H9 (cell line): ENCODE measurements around the gene TMEM92. TPM values are rescaled to one million over a fixed set of nuclear protein-coding genes. Genes with fewer than 3 reads are reported as not detected.

Source experiments
- DNase-seq: peaks from one replicate; pipeline ENCODE4 v3.0.0-alpha.2; 2017
- H2AFZ ChIP-seq: one replicate; pipeline ENCODE4 v1.6.1; 2013; ENCODE audit warnings: mild to moderate bottlenecking, low read length, control low read depth, moderate library complexity
- H2AK5ac ChIP-seq: 2 replicates; pipeline ENCODE4 v1.6.1; 2013; ENCODE audit warnings: low read length, control low read depth, mixed read lengths; ENCODE audit not compliant: insufficient read length
- H2BK120ac ChIP-seq: one replicate; pipeline ENCODE4 v1.6.1; 2013; ENCODE audit warnings: low read depth, mild to moderate bottlenecking, low read length, control low read depth, inconsistent platforms; ENCODE audit not compliant: poor library complexity, severe bottlenecking
- H2BK12ac ChIP-seq: 2 replicates; pipeline ENCODE4 v1.6.1; 2013; ENCODE audit warnings: low read length, control low read depth, mixed read lengths, low read depth; ENCODE audit not compliant: insufficient read length
- H2BK15ac ChIP-seq: 2 replicates; pipeline ENCODE4 v1.6.1; 2013; ENCODE audit warnings: low read depth, low read length, control low read depth
- H2BK20ac ChIP-seq: one replicate; pipeline ENCODE4 v1.6.1; 2013; ENCODE audit warnings: low read depth, mild to moderate bottlenecking, low read length, control low read depth, inconsistent platforms; ENCODE audit not compliant: poor library complexity, severe bottlenecking
- H2BK5ac ChIP-seq: 2 replicates; pipeline ENCODE4 v1.6.1; 2013; ENCODE audit warnings: low read length, control low read depth, mixed read lengths; ENCODE audit not compliant: insufficient read length
- H3K14ac ChIP-seq: 2 replicates; pipeline ENCODE4 v1.6.1; 2013; ENCODE audit warnings: low read length, control low read depth; ENCODE audit not compliant: insufficient read depth
- H3K18ac ChIP-seq: 2 replicates; pipeline ENCODE4 v1.6.1; 2013; ENCODE audit warnings: low read depth, mild to moderate bottlenecking, mixed read lengths, low read length, control low read depth; ENCODE audit not compliant: insufficient read length
- H3K23ac ChIP-seq: 2 replicates; pipeline ENCODE4 v1.6.1; 2013; ENCODE audit warnings: low read length, control low read depth, mixed read lengths, low read depth; ENCODE audit not compliant: insufficient read length
- H3K23me2 ChIP-seq: 2 replicates; pipeline ENCODE4 v1.6.1; 2013; ENCODE audit warnings: low read depth, mild to moderate bottlenecking, mixed read lengths, low read length, control low read depth; ENCODE audit not compliant: insufficient read length, poor library complexity, severe bottlenecking
- H3K27ac ChIP-seq: 2 replicates; pipeline ENCODE4 v1.5.1; 2013; ENCODE audit warnings: low read length, control low read depth, mixed read lengths, low read depth; ENCODE audit not compliant: insufficient read length
- H3K27me3 ChIP-seq: 2 replicates; pipeline ENCODE4 v1.6.1; 2013; ENCODE audit warnings: low read length, control low read depth, inconsistent platforms; ENCODE audit not compliant: insufficient read depth
- H3K4ac ChIP-seq: 2 replicates; pipeline ENCODE4 v1.6.1; 2013; ENCODE audit warnings: low read depth, mild to moderate bottlenecking, control low read depth, inconsistent platforms, low read length, moderate library complexity
- H3K4me1 ChIP-seq: 2 replicates; pipeline ENCODE4 v1.6.1; 2013; ENCODE audit warnings: low read length, control low read depth, inconsistent platforms; ENCODE audit not compliant: insufficient read depth
- H3K4me2 ChIP-seq: 2 replicates; pipeline ENCODE4 v1.6.1; 2013; ENCODE audit warnings: low read length, control low read depth, mixed read lengths; ENCODE audit not compliant: insufficient read length, insufficient read depth
- H3K56ac ChIP-seq: 2 replicates; pipeline ENCODE4 v1.6.1; 2013; ENCODE audit warnings: low read depth, mild to moderate bottlenecking, mixed read lengths, low read length, control low read depth; ENCODE audit not compliant: insufficient read length
- H3K79me1 ChIP-seq: 2 replicates; pipeline ENCODE4 v1.6.1; 2013; ENCODE audit warnings: low read depth, mild to moderate bottlenecking, moderate library complexity, low read length, control low read depth, inconsistent platforms; ENCODE audit not compliant: insufficient read depth, poor library complexity, severe bottlenecking
- H3K79me2 ChIP-seq: 2 replicates; pipeline ENCODE4 v1.6.1; 2013; ENCODE audit warnings: low read length, control low read depth, inconsistent platforms; ENCODE audit not compliant: insufficient read depth
- H3K9ac ChIP-seq: 2 replicates; pipeline ENCODE4 v1.6.1; 2013; ENCODE audit warnings: low read length, control low read depth, mixed read lengths; ENCODE audit not compliant: insufficient read length; ENCODE audit errors: extremely low read depth
- H3K9me3 ChIP-seq: one replicate; pipeline ENCODE4 v1.6.1; 2013; ENCODE audit warnings: low read depth, low read length, inconsistent platforms; ENCODE audit not compliant: control insufficient read depth
- H3T11ph ChIP-seq: one replicate; pipeline ENCODE4 v1.6.1; 2013; ENCODE audit warnings: mild to moderate bottlenecking, low read length, control low read depth, inconsistent platforms
- H4K20me1 ChIP-seq: one replicate; pipeline ENCODE4 v1.6.1; 2013; ENCODE audit not compliant: control insufficient read depth, insufficient read length, insufficient read depth
- H4K5ac ChIP-seq: 2 replicates; pipeline ENCODE4 v1.6.1; 2013; ENCODE audit warnings: low read depth, mild to moderate bottlenecking, mixed read lengths, low read length, control low read depth; ENCODE audit not compliant: insufficient read length
- H4K8ac ChIP-seq: replicated peaks from 2 replicates; pipeline ENCODE4 v1.6.1; 2013; ENCODE audit warnings: low read length, control low read depth, mixed read lengths, low read depth; ENCODE audit not compliant: insufficient read length
- H4K91ac ChIP-seq: 2 replicates; pipeline ENCODE4 v1.6.1; 2013; ENCODE audit warnings: low read depth, mild to moderate bottlenecking, moderate library complexity, mixed read lengths, low read length, control low read depth; ENCODE audit not compliant: insufficient read length
- H3K27ac Mint-ChIP-seq, 3 experiments: 2 replicates in 2 of 3; 3 replicates in 1 of 3; pipeline ENCODE4 v1.8.0; 2020 to 2021; ENCODE audit warnings: mixed read lengths in 3 of 3, mild to moderate bottlenecking in 1 of 3, moderate library complexity in 1 of 3
- H3K27me3 Mint-ChIP-seq: 2 replicates; pipeline ENCODE4 v1.8.0; 2021; ENCODE audit warnings: low read depth, mild to moderate bottlenecking, moderate library complexity, mixed read lengths
- H3K36me3 Mint-ChIP-seq, 3 experiments: 2 replicates in 2 of 3; 3 replicates in 1 of 3; pipeline ENCODE4 v1.8.0; 2020 to 2021; ENCODE audit warnings: low read depth in 3 of 3, mixed read lengths in 3 of 3; ENCODE audit not compliant: insufficient read depth in 1 of 3
- H3K4me1 Mint-ChIP-seq, 2 experiments: 2 replicates each; pipeline ENCODE4 v1.8.0; 2020; ENCODE audit warnings: mixed read lengths in 2 of 2
- H3K4me3 Mint-ChIP-seq, 2 experiments: 2 replicates in 1 of 2; 3 replicates in 1 of 2; pipeline ENCODE4 v1.8.0; 2020 to 2021; ENCODE audit warnings: mild to moderate bottlenecking in 2 of 2, mixed read lengths in 2 of 2, moderate library complexity in 1 of 2
- H3K9me3 Mint-ChIP-seq, 2 experiments: 2 replicates in 1 of 2; 3 replicates in 1 of 2; pipeline ENCODE4 v1.8.0; 2020; ENCODE audit warnings: mild to moderate bottlenecking in 2 of 2, mixed read lengths in 2 of 2, moderate library complexity in 1 of 2
- WGBS: extraction: QIAGEN DNeasy Blood & Tissue Kit; methylation state at CpG from one replicate; pipeline ENCODE4 v1.1.7; 2013; ENCODE audit warnings: missing lambda C conversion rate, low lambda C conversion rate, mixed read lengths; ENCODE audit not compliant: insufficient read length; ENCODE audit errors: extremely low coverage; 5-methylcytosine and 5-hydroxymethylcytosine counted together
- total RNA-seq: library from RNA; stranded (reverse); gene quantifications from 2 replicates; pipeline ENCODE4 v1.2.1, GENCODE V29; 2021
- TF ChIP-seq, protein P1 (sequence below): fragments of 200-600 bp; sonication (generic); conservative IDR thresholded peaks from 3 replicates; pipeline ENCODE4 v1.8.0; 2021; ENCODE audit warnings: antibody characterized with exemption, mild to moderate bottlenecking

Gene TMEM92
- total RNA-seq, 1 experiment from 2014 or later = 10.9 TPM

- peaks cover 10% of the 10 kb centered on the region for H3K27me3 Mint-ChIP-seq
- no peak overlapping the region for H3K4me3 Mint-ChIP-seq
- Histone ChIP-seq H2BK20ac (no peak overlapping the region), H3K4ac (no peak overlapping the region), H3K4me1 (peaks cover 13% of the 10 kb centered on the region), H2BK15ac (no peak overlapping the region), H3K27me3 (no peaks in the 10 kb centered on the region), H2BK5ac (no peak overlapping the region), H3K9me3 (no peaks in the 10 kb centered on the region), H3K23ac (no peak overlapping the region), H2AK5ac (no peak overlapping the region), H4K8ac (no peak overlapping the region), H3K23me2 (no peaks in the 10 kb centered on the region), H4K20me1 (no peaks in the 10 kb centered on the region), H2AFZ (no peak overlapping the region), H3K14ac (no peak overlapping the region), H3K79me2 (no peaks in the 10 kb centered on the region), H4K91ac (no peak overlapping the region), H4K5ac (no peak overlapping the region), H3K27ac (no peak overlapping the region), H3K18ac (no peak overlapping the region), H3K4me2 (no peak overlapping the region), H3K56ac (no peak overlapping the region), H2BK12ac (no peak overlapping the region), H3K9ac (no peak overlapping the region), H3K79me1 (no peaks in the 10 kb centered on the region), H3T11ph (no peak overlapping the region), H2BK120ac (no peak overlapping the region)
- TF ChIP-seq, protein P1, sequence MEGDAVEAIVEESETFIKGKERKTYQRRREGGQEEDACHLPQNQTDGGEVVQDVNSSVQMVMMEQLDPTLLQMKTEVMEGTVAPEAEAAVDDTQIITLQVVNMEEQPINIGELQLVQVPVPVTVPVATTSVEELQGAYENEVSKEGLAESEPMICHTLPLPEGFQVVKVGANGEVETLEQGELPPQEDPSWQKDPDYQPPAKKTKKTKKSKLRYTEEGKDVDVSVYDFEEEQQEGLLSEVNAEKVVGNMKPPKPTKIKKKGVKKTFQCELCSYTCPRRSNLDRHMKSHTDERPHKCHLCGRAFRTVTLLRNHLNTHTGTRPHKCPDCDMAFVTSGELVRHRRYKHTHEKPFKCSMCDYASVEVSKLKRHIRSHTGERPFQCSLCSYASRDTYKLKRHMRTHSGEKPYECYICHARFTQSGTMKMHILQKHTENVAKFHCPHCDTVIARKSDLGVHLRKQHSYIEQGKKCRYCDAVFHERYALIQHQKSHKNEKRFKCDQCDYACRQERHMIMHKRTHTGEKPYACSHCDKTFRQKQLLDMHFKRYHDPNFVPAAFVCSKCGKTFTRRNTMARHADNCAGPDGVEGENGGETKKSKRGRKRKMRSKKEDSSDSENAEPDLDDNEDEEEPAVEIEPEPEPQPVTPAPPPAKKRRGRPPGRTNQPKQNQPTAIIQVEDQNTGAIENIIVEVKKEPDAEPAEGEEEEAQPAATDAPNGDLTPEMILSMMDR = no peak
- H3K27ac Mint-ChIP-seq = no peak overlapping the region
- no peak for DNase-seq
- H3K4me1 Mint-ChIP-seq = peaks cover 25 to 28% of the 10 kb centered on the region in 2 experiments
- H3K9me3 Mint-ChIP-seq = peaks cover 4 to 8% of the 10 kb centered on the region in 2 experiments; a peak in 2 of 5 replicates
- no CpG with 5 or more reads among the region's 6 CpGs for WGBS
- H3K36me3 Mint-ChIP-seq = 0 out of 7 replicates have a peak, but pooled peaks cover 0 to 12% (median 0%) of the 10 kb centered on the region in 3 experiments
Measured at GRCh38 chr17:50314456-50315011, 40.3 kb downstream of the TMEM92 start.
